ENCODE data around the gene ALAD.

- TF ChIP-seq CTCF (IDR thresholded peaks at IDR 0.05 in 4 of 5, conservative IDR thresholded peaks at IDR 0.05 in 1 of 5) = no peak
- TF ChIP-seq POLR2A (IDR thresholded peaks at IDR 0.05) = no peak
Measured at GRCh38 chr9:113387560-113388230, 13.4 kb downstream of the ALAD start.

All from gastrocnemius medialis (tissue), 4 donors.